HUDEP-2 (cell line): ENCODE data around the gene RARG.

ENCODE experiments used
- DNase-seq, 76 experiments: peaks; one replicate each; lab custom pipeline; 2025; ENCODE audit not compliant: unreplicated experiment in 76 of 76; lab: John Stamatoyannopoulos, UW

RARG gene

GRCh38 chr12:53195516-53196420 lies 36.2 kb downstream of the RARG start:
- no peak for DNase-seq

GRCh38 chr12:53194973-53195372 lies 37.0 kb downstream of the RARG start:
- DNase-seq, result peak in 1 of 76 experiments; percentile 14

GRCh38 chr12:53193985-53194716 lies 37.9 kb downstream of the RARG start:
- DNase-seq, result no peak

GRCh38 chr12:53193040-53193439 lies 39.0 kb downstream of the RARG start:
- no peak for DNase-seq

GRCh38 chr12:53192531-53193021 lies 39.4 kb downstream of the RARG start:
- no peak for DNase-seq

- DNase-seq, result no peak
These were observed 40.0 kb downstream of the RARG start for GRCh38 chr12:53191885-53192530.

- no peak for DNase-seq
These were observed 40.7 kb downstream of the RARG start for GRCh38 chr12:53191096-53191884.

- DNase-seq, result peak in 12 of 76 experiments; percentile 7 to 30 (median 17)
These were observed 41.8 kb downstream of the RARG start for GRCh38 chr12:53190108-53190729.

GRCh38 chr12:53187145-53187899 lies 44.7 kb downstream of the RARG start:
- no peak for DNase-seq

GRCh38 chr12:53186745-53187144 lies 45.3 kb downstream of the RARG start:
- DNase-seq, result no peak

- DNase-seq, result no peak
These were observed 46.3 kb downstream of the RARG start for GRCh38 chr12:53185582-53186153.

GRCh38 chr12:53184828-53185227 lies 47.2 kb downstream of the RARG start:
- no peak for DNase-seq

GRCh38 chr12:53182903-53183302 lies 49.1 kb downstream of the RARG start:
- peak in 22 of 76 experiments; percentile 4 to 52 (median 25) for DNase-seq

- DNase-seq, result no peak
These were observed 50.1 kb downstream of the RARG start for GRCh38 chr12:53181935-53182334.

GRCh38 chr12:53180931-53181645 lies 50.9 kb downstream of the RARG start:
- peak in 33 of 76 experiments; percentile 23 to 68 (median 55) for DNase-seq

- DNase-seq, result peak in 75 of 76 experiments; percentile 58 to 98 (median 94)
These were observed 51.6 kb downstream of the RARG start, which contains the start of the genes CSAD and ZNF740 for GRCh38 chr12:53180220-53180930. TSS of gene CSAD (minus strand) at chr12:53180925. CDS start at chr12:53173470, 7,455 bp downstream. TSS of gene ZNF740 (plus strand) at chr12:53180722. CDS start at chr12:53181984, 1,262 bp downstream.

- DNase-seq, result peak in 16 of 76 experiments; percentile 24 to 74 (median 57)
These were observed 52.3 kb downstream of the RARG start for GRCh38 chr12:53179687-53180219.
